ENCODE data around the gene KCNAB1. TPM values are rescaled to one million over a fixed set of nuclear protein-coding genes. Genes with fewer than 3 reads are reported as not detected.
"Not testable (repeated sequence)": the region's sequence is repeated elsewhere in the genome, so short reads cannot be mapped to it uniquely, and the experiment has no call there.

KCNAB1 gene
- total RNA-seq, 3 donors from 2014 or later (not counting 1 experiment from before 2014, with no cell fraction given) = not detected

DNA sequence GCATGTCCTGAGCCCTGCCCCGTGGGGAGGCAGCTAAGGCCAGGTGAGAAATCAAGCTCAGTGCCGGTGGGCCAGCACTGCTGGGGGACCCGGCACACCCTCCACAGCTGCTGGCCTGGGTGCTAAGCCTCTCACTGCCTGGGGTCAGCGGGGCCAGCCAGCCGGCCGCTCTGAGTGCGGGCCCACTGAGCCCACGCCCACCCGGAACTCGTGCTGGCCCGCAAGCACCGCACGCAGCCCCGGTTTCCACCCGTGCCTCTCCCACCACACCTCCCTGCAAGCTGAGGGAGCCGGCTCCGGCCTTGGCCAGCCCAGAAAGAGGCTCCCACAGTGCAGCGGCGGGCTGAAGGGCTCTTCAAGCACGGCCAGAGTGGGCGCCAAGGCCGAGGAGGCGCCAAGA lies 103.7 kb downstream of the KCNAB1 start:
- H3K27ac ChIP-seq (ENCODE audit: low read length); DNase-seq; H3K36me3 ChIP-seq (ENCODE audit: control insufficient read depth, insufficient read depth, low read length); ATAC-seq; H3K4me3 ChIP-seq (ENCODE audit: low read length); H3K27ac Mint-ChIP-seq; H3K4me1 ChIP-seq (ENCODE audit: control insufficient read depth, insufficient read depth, low read length); intact Hi-C loops (cut with micrococcal nuclease); H3K36me3 Mint-ChIP-seq; H3K9me3 Mint-ChIP-seq; H3K4me3 Mint-ChIP-seq; H3K9me3 ChIP-seq (ENCODE audit: control insufficient read depth, insufficient read depth, low read length); H3K27me3 ChIP-seq (ENCODE audit: control insufficient read depth, insufficient read depth, low read length); H3K27me3 Mint-ChIP-seq (ENCODE audit: low read depth in 2 of 2); H3K4me1 Mint-ChIP-seq: not testable (repeated sequence)
- WGBS (ENCODE audit: insufficient coverage) = 94% methylated on average over 23 of the region's 23 CpGs

DNA sequence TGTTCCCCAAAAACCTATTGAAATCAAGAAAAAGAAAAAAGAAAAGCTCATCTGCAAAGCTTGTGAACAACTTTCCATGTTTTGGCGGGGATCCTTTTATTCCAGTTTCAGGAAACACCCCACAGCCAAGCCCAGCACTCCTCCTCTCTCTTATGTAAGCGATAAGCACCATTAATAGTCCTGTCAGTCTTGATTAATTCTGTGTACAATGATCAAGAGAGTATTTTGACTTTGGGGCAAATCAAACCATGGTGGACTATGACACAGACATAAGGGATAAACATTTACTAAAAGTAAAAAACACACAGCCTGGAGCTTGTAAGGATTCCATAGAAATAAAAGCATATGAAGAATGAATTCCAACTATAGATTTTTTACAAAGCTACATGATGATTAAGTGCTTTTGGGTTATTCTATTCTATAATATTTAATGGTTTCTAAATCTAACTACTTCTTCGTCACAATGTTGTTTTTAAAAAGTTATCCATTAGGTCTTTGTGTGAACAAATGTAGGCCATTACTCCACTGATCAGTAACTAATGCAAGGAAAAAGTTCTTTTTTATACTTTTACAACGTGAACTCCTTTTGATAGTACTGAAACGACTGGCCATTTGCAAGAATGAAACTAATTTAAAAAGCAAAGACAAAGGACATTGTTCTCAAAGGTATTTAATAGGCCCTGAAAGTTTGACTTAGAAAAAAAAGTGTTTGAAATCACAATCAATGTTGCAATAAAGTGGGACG lies 106.5 kb downstream of the KCNAB1 start:
- no peaks in the 10 kb centered on the region for H3K4me1 Mint-ChIP-seq
- ATAC-seq (no peak), DNase-seq (no peak)
- H3K4me1 ChIP-seq (ENCODE audit: control insufficient read depth, insufficient read depth, low read length) = no peaks in the 10 kb centered on the region
- TF ChIP-seq, protein P1, sequence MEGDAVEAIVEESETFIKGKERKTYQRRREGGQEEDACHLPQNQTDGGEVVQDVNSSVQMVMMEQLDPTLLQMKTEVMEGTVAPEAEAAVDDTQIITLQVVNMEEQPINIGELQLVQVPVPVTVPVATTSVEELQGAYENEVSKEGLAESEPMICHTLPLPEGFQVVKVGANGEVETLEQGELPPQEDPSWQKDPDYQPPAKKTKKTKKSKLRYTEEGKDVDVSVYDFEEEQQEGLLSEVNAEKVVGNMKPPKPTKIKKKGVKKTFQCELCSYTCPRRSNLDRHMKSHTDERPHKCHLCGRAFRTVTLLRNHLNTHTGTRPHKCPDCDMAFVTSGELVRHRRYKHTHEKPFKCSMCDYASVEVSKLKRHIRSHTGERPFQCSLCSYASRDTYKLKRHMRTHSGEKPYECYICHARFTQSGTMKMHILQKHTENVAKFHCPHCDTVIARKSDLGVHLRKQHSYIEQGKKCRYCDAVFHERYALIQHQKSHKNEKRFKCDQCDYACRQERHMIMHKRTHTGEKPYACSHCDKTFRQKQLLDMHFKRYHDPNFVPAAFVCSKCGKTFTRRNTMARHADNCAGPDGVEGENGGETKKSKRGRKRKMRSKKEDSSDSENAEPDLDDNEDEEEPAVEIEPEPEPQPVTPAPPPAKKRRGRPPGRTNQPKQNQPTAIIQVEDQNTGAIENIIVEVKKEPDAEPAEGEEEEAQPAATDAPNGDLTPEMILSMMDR (IDR thresholded peaks at IDR 0.05) = no peak
- no peak overlapping the region for H3K4me3 Mint-ChIP-seq
- no peaks in the 10 kb centered on the region for H3K36me3 ChIP-seq (ENCODE audit: control insufficient read depth, insufficient read depth, low read length)
- no peaks in the 10 kb centered on the region for H3K9me3 ChIP-seq (ENCODE audit: control insufficient read depth, insufficient read depth, low read length)
- H3K27me3 Mint-ChIP-seq (ENCODE audit: low read depth in 2 of 2) = peaks cover 5 to 10% of the 10 kb centered on the region in 2 donors
- WGBS (ENCODE audit: insufficient coverage) = 70% methylated on average over 3 of the region's 6 CpGs
- H3K27ac ChIP-seq (ENCODE audit: low read length) = no peak overlapping the region
- intact Hi-C loops (cut with micrococcal nuclease) = no loop called here
- no peaks in the 10 kb centered on the region for H3K9me3 Mint-ChIP-seq
- no peaks in the 10 kb centered on the region for H3K36me3 Mint-ChIP-seq
- no peaks in the 10 kb centered on the region for H3K27me3 ChIP-seq (ENCODE audit: control insufficient read depth, insufficient read depth, low read length)
- no peak overlapping the region for H3K27ac Mint-ChIP-seq
- H3K4me3 ChIP-seq (ENCODE audit: low read length) = no peak overlapping the region

DNA sequence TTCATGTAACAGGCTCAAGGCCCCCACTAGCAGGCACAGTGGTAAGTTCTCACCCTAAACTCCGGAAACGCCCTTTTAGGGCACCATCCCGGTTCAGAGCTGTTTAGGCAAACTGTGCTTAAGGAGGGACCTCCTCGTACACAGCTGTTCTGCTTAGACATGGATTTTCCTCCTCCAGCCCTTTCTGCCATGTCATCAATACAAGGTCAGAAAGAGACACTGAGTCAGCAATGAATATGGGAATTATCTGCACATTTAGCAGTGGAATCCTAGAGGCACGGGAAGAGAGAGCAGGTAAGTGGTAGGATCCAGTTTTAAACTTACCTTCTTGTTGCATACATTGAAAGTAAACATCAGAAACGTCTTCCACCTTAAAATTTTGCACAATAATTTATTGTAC lies 107.3 kb downstream of the KCNAB1 start:
- Mint-ChIP-seq H3K4me3 (no peak overlapping the region), H3K9me3 (no peaks in the 10 kb centered on the region), H3K27me3 (ENCODE audit: low read depth in 2 of 2) (peaks cover 5 to 10% of the 10 kb centered on the region in 2 donors), H3K27ac (no peak overlapping the region), H3K4me1 (no peaks in the 10 kb centered on the region), H3K36me3 (no peaks in the 10 kb centered on the region)
- H3K4me1 ChIP-seq (ENCODE audit: control insufficient read depth, insufficient read depth, low read length) = no peaks in the 10 kb centered on the region
- H3K4me3 ChIP-seq (ENCODE audit: low read length) = no peak overlapping the region
- DNase-seq (no peak), ATAC-seq (no peak)
- H3K9me3 ChIP-seq (ENCODE audit: control insufficient read depth, insufficient read depth, low read length) = no peaks in the 10 kb centered on the region
- intact Hi-C loops (cut with micrococcal nuclease) = no loop called here
- 89% methylated on average over 6 of the region's 6 CpGs for WGBS (ENCODE audit: insufficient coverage)
- TF ChIP-seq, protein P1 (IDR thresholded peaks at IDR 0.05) = no peak
- H3K36me3 ChIP-seq (ENCODE audit: control insufficient read depth, insufficient read depth, low read length) = no peaks in the 10 kb centered on the region
- H3K27me3 ChIP-seq (ENCODE audit: control insufficient read depth, insufficient read depth, low read length) = no peaks in the 10 kb centered on the region
- no peak overlapping the region for H3K27ac ChIP-seq (ENCODE audit: low read length)

DNA sequence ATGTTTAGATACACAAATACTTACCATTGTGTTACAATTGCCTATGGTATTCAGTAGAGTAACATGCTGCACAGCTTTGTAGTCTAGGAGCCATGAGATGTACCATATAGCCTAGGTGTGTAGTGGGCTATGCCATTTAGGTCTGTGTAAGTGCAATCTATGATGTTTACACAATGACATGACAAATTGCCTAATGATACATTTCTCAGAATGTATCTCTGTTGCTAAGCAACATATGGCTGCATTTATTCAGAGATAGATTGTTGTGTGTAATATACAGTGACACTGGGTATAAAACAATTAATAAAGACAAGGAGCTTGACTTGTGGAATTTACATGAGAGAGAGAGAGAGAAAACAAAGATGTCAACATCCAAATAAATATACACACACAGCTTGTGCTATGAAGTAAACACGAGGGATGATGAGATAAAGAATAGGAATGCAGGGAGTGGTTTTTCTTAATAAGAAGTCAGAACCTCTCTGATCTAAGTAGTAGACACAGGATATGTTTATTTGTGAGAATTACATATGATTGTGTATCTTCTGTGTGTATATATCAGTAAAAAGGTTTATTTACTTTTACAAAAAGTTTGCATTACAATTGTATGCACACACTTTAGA lies 110.0 kb downstream of the KCNAB1 start:
- Mint-ChIP-seq H3K9me3 (peaks cover 0 to 2% of the 10 kb centered on the region in 2 donors), H3K27me3 (ENCODE audit: low read depth in 2 of 2) (peaks cover 12% of the 10 kb centered on the region in 2 donors), H3K4me1 (no peaks in the 10 kb centered on the region), H3K4me3 (no peak overlapping the region), H3K27ac (no peak overlapping the region), H3K36me3 (no peaks in the 10 kb centered on the region)
- ATAC-seq (no peak), DNase-seq (no peak)
- TF ChIP-seq, protein P1 (IDR thresholded peaks at IDR 0.05) = no peak
- no peaks in the 10 kb centered on the region for H3K36me3 ChIP-seq (ENCODE audit: control insufficient read depth, insufficient read depth, low read length)
- no peak overlapping the region for H3K4me3 ChIP-seq (ENCODE audit: low read length)
- 100% methylated on average over 1 of the region's 1 CpG for WGBS (ENCODE audit: insufficient coverage)
- no peaks in the 10 kb centered on the region for H3K27me3 ChIP-seq (ENCODE audit: control insufficient read depth, insufficient read depth, low read length)
- no peaks in the 10 kb centered on the region for H3K9me3 ChIP-seq (ENCODE audit: control insufficient read depth, insufficient read depth, low read length)
- no peaks in the 10 kb centered on the region for H3K4me1 ChIP-seq (ENCODE audit: control insufficient read depth, insufficient read depth, low read length)
- no peak overlapping the region for H3K27ac ChIP-seq (ENCODE audit: low read length)
- intact Hi-C loops (cut with micrococcal nuclease) = no loop called here

DNA sequence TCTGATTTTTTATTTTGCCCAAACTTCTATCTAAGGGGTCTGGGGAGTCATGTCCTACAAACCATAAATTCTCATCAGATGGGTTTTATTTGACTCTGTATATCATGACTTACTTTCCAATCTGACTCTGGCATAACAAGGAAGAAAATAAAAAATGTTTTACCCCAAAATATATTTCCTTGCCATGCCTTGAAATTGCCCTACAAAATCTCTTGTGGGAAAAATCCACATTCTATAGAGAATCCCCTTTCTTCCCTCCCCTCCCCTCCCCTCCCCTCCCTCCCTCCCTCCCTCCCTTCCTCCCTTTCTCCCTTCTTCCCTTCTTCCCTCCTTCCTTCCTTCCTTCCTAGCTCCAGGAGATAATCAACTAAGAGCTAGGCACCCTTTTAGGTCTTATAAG lies 110.8 kb downstream of the KCNAB1 start:
- ATAC-seq; H3K36me3 ChIP-seq (ENCODE audit: control insufficient read depth, insufficient read depth, low read length); H3K9me3 Mint-ChIP-seq; H3K4me3 ChIP-seq (ENCODE audit: low read length); H3K27ac ChIP-seq (ENCODE audit: low read length); DNase-seq; H3K4me3 Mint-ChIP-seq; H3K9me3 ChIP-seq (ENCODE audit: control insufficient read depth, insufficient read depth, low read length); intact Hi-C loops (cut with micrococcal nuclease); H3K4me1 ChIP-seq (ENCODE audit: control insufficient read depth, insufficient read depth, low read length); H3K4me1 Mint-ChIP-seq; H3K27me3 ChIP-seq (ENCODE audit: control insufficient read depth, insufficient read depth, low read length); H3K27ac Mint-ChIP-seq; H3K36me3 Mint-ChIP-seq: not testable (repeated sequence)
- peaks cover 12% of the 10 kb centered on the region in 2 donors for H3K27me3 Mint-ChIP-seq (ENCODE audit: low read depth in 2 of 2)

All from natural killer cell (primary cell).